Loucy (cell line): ENCODE results near the gene ASXL1.

Experiments used
- H2AFZ ChIP-seq: fragments of 200-600 bp; sonication (generic); 2 replicates; pipeline ENCODE4 v1.6.0; 2016; ENCODE audit warnings: antibody characterized with exemption, mild to moderate bottlenecking, low read length, moderate library complexity
- H3F3A ChIP-seq: fragments of 200-600 bp; 2 replicates; pipeline ENCODE4 v1.6.0; 2016; ENCODE audit warnings: antibody characterized with exemption, low read depth, mild to moderate bottlenecking
- H3K27me3 ChIP-seq: fragments of 200-600 bp; sonication (generic); 2 replicates; pipeline ENCODE4 v1.6.1; 2014; ENCODE audit warnings: low read length, mild to moderate bottlenecking; ENCODE audit not compliant: insufficient read depth, poor library complexity, severe bottlenecking
- H3K36me3 ChIP-seq: fragments of 200-600 bp; sonication (generic); 2 replicates; pipeline ENCODE4 v1.6.1; 2016; ENCODE audit warnings: low read length; ENCODE audit not compliant: insufficient read depth
- H3K4me1 ChIP-seq: fragments of 200-600 bp; sonication (generic); 2 replicates; pipeline ENCODE4 v1.5.1; 2014; ENCODE audit warnings: low read length, mild to moderate bottlenecking; ENCODE audit not compliant: insufficient read depth, poor library complexity, severe bottlenecking
- H3K4me2 ChIP-seq: fragments of 200-600 bp; sonication (generic); 2 replicates; pipeline ENCODE4 v1.6.0; 2014; ENCODE audit warnings: antibody characterized with exemption, low read length, low read depth, mild to moderate bottlenecking; ENCODE audit not compliant: poor library complexity, severe bottlenecking
- H3K4me3 ChIP-seq: fragments of 200-600 bp; sonication (generic); 2 replicates; pipeline ENCODE4 v1.5.1; 2014; ENCODE audit warnings: low read length, mild to moderate bottlenecking, mixed read lengths; ENCODE audit not compliant: poor library complexity, severe bottlenecking
- H3K79me2 ChIP-seq: fragments of 200-600 bp; sonication (generic); 2 replicates; pipeline ENCODE4 v1.6.1; 2014; ENCODE audit warnings: low read length; ENCODE audit not compliant: insufficient read depth
- H3K9ac ChIP-seq: fragments of 200-600 bp; sonication (generic); 2 replicates; pipeline ENCODE4 v1.6.0; 2014; ENCODE audit warnings: mild to moderate bottlenecking, low read depth, low read length, moderate library complexity; ENCODE audit not compliant: poor library complexity, severe bottlenecking
- H3K9me2 ChIP-seq: fragments of 200-600 bp; sonication (generic); replicated peaks from 2 replicates; pipeline ENCODE4 v1.6.1; 2016; ENCODE audit warnings: low read depth, low read length, mixed read lengths
- H3K9me3 ChIP-seq: fragments of 200-600 bp; sonication (generic); 2 replicates; pipeline ENCODE4 v1.6.1; 2014; ENCODE audit warnings: mild to moderate bottlenecking, antibody characterized with exemption, low read length, low read depth; ENCODE audit not compliant: insufficient read depth
- H4K20me1 ChIP-seq: fragments of 200-600 bp; sonication (generic); 2 replicates; pipeline ENCODE4 v1.6.0; 2014; ENCODE audit warnings: antibody characterized with exemption, low read length, mild to moderate bottlenecking; ENCODE audit not compliant: insufficient read depth, poor library complexity, severe bottlenecking
- EZH2phosphoT487 ChIP-seq: fragments of 200-600 bp; IDR thresholded peaks from 2 replicates; pipeline ENCODE4 v1.6.1; 2018; ENCODE audit warnings: antibody characterized with exemption, mild to moderate bottlenecking, moderate library complexity, borderline replicate concordance
- TF ChIP-seq, protein P1 (sequence below): fragments of 200-600 bp; sonication (generic); conservative IDR thresholded peaks from 2 replicates; pipeline ENCODE4 v1.5.1; 2014; ENCODE audit warnings: mild to moderate bottlenecking, antibody characterized with exemption, low read length

ASXL1 gene

DNA sequence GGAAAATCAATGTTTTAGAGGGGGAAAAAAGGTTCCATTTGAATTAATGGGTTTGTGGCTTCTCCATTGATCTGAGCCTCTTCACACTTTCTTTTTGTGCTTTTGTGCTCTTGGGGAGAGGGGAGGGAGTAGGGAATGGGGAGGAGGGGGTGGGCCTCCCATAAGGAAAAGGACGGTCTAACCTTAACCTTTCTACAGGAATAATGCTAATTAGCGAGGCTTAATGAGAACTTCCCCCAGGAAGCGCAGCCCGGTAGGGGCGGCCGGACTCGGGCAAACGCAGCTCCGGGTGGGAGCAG lies 124.0 kb downstream of the ASXL1 start:
- Histone ChIP-seq H4K20me1 (peaks cover 61% of the 10 kb centered on the region), H3K4me1 (peaks cover 63% of the 10 kb centered on the region), H3K4me3 (peak overlapping the region; percentile 91), H3K9me3 (no peaks in the 10 kb centered on the region), H2AFZ (no peak overlapping the region), H3F3A (peaks cover 10% of the 10 kb centered on the region), H3K4me2 (peak overlapping the region; percentile 93), H3K9me2 (no peaks in the 10 kb centered on the region), H3K9ac (peak overlapping the region; percentile 79), H3K36me3 (peaks cover 9% of the 10 kb centered on the region; the same call in 1 of the 2 replicates), H3K27me3 (no peaks in the 10 kb centered on the region), H3K79me2 (peaks cover 82% of the 10 kb centered on the region)
- TF ChIP-seq, protein P1, sequence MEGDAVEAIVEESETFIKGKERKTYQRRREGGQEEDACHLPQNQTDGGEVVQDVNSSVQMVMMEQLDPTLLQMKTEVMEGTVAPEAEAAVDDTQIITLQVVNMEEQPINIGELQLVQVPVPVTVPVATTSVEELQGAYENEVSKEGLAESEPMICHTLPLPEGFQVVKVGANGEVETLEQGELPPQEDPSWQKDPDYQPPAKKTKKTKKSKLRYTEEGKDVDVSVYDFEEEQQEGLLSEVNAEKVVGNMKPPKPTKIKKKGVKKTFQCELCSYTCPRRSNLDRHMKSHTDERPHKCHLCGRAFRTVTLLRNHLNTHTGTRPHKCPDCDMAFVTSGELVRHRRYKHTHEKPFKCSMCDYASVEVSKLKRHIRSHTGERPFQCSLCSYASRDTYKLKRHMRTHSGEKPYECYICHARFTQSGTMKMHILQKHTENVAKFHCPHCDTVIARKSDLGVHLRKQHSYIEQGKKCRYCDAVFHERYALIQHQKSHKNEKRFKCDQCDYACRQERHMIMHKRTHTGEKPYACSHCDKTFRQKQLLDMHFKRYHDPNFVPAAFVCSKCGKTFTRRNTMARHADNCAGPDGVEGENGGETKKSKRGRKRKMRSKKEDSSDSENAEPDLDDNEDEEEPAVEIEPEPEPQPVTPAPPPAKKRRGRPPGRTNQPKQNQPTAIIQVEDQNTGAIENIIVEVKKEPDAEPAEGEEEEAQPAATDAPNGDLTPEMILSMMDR: no peak
- TF ChIP-seq EZH2phosphoT487: no peak

- Histone ChIP-seq H3K9me2 (no peaks in the 10 kb centered on the region), H3K79me2 (peaks cover 80% of the 10 kb centered on the region), H3K36me3 (peaks cover 9% of the 10 kb centered on the region; the same call in 1 of the 2 replicates), H3K9me3 (no peaks in the 10 kb centered on the region), H3F3A (peaks cover 10% of the 10 kb centered on the region), H2AFZ (no peak overlapping the region), H3K4me1 (peaks cover 57% of the 10 kb centered on the region), H4K20me1 (peaks cover 56% of the 10 kb centered on the region), H3K27me3 (no peaks in the 10 kb centered on the region), H3K4me3 (peak overlapping the region; percentile 91), H3K9ac (peak overlapping the region; percentile 79), H3K4me2 (peak overlapping the region; percentile 93)
- TF ChIP-seq, protein P1: no peak
- no peak for TF ChIP-seq EZH2phosphoT487
These were observed 124.5 kb downstream of the ASXL1 start for GRCh38 chr20:32482442-32483261.

DNA sequence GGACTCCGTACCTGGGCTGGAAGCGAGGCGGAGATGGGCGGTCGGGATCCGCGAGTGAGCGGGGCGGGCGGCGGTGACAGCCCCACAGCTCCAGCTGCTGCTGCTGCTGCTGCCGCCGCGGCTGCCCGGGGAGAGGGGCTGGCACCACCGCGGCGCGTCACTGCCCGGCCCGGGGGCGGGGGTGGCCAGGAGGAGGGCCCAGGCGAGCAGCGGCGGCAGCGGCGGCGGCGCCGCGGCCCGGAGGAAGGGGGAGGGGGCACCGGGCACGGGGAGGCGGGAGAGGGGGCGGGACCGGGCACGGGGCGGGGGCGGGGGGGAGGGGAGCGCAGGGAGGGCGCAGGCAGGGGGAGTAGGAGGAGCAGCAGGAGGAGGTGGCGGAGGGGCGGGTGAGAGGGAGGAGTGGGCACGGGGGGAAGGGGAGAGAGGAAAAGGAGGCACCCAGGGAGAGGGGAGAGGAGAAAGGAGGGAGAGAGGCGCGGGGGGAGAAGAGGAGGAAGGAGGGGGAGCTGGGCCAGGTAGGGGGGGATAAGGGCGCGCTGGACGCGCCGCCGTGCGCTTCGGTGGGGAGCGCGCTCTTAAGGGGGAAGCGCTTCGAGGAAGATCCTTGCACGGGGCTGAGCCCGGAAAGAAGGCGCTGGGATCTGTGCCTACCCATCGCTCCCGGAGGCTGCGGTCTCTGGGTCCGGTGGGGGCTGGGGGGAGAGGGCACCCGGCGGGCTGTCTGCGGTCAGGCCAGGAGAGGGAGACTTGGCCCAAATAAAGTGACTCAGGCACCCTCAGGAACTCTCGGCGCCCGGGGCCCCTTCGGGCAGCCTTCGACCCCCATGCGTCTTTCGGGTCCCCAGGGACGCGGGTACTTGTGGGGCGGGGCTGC lies 125.5 kb downstream of the ASXL1 start:
- Histone ChIP-seq H3K9me3 (no peaks in the 10 kb centered on the region), H3K9me2 (no peaks in the 10 kb centered on the region), H3K27me3 (no peaks in the 10 kb centered on the region), H3K4me2 (peak overlapping the region; percentile 77), H2AFZ (peak overlapping the region; percentile 60; the same call in 1 of the 2 replicates), H4K20me1 (peaks cover 46% of the 10 kb centered on the region), H3F3A (peaks cover 10% of the 10 kb centered on the region), H3K4me3 (peak overlapping the region; percentile 91), H3K79me2 (peaks cover 71% of the 10 kb centered on the region), H3K4me1 (peaks cover 50% of the 10 kb centered on the region), H3K36me3 (peaks cover 9% of the 10 kb centered on the region; the same call in 1 of the 2 replicates), H3K9ac (peak overlapping the region; percentile 93)
- TF ChIP-seq, protein P1: no peak
- TF ChIP-seq EZH2phosphoT487: no peak
